ENCODE data around the gene MED13L.

Gene MED13L

GRCh38 chr12:116074686-116075085 lies 202.8 kb downstream of the MED13L start:
- DNase-seq, result no peak

- DNase-seq, result no peak
Observed at GRCh38 chr12:116071555-116072230, 205.8 kb downstream of the MED13L start.

- DNase-seq, result no peak
Observed at GRCh38 chr12:116070444-116070843, 207.0 kb downstream of the MED13L start.

GRCh38 chr12:116069943-116070342 lies 207.6 kb downstream of the MED13L start:
- DNase-seq, result no peak

GRCh38 chr12:116068853-116069252 lies 208.6 kb downstream of the MED13L start:
- no peak for DNase-seq

GRCh38 chr12:116068371-116068770 lies 209.1 kb downstream of the MED13L start:
- no peak for DNase-seq

- no peak for DNase-seq
Observed at GRCh38 chr12:116067892-116068291, 209.6 kb downstream of the MED13L start.

GRCh38 chr12:116066381-116067230 lies 210.9 kb downstream of the MED13L start:
- DNase-seq, result peak; percentile 59

GRCh38 chr12:116065606-116066005 lies 211.9 kb downstream of the MED13L start:
- no peak for DNase-seq

GRCh38 chr12:116064493-116064892 lies 213.0 kb downstream of the MED13L start:
- DNase-seq, result no peak

GRCh38 chr12:116062698-116063097 lies 214.8 kb downstream of the MED13L start:
- DNase-seq, result no peak

- no peak for DNase-seq
Observed at GRCh38 chr12:116060764-116061163, 216.7 kb downstream of the MED13L start.

- DNase-seq, result no peak
Observed at GRCh38 chr12:116059904-116060303, 217.6 kb downstream of the MED13L start.

GRCh38 chr12:116058574-116058973 lies 218.9 kb downstream of the MED13L start:
- no peak for DNase-seq

- DNase-seq, result no peak
Observed at GRCh38 chr12:116057356-116057755, 220.1 kb downstream of the MED13L start.

GRCh38 chr12:116055895-116056607 lies 221.4 kb downstream of the MED13L start:
- DNase-seq, result no peak

GRCh38 chr12:116054280-116054679 lies 223.2 kb downstream of the MED13L start:
- DNase-seq, result no peak

GRCh38 chr12:116053479-116054200 lies 223.9 kb downstream of the MED13L start:
- no peak for DNase-seq

GRCh38 chr12:116050275-116050674 lies 227.2 kb downstream of the MED13L start:
- DNase-seq, result no peak

- DNase-seq, result no peak
Observed at GRCh38 chr12:116048879-116049278, 228.6 kb downstream of the MED13L start.

- no peak for DNase-seq
Observed at GRCh38 chr12:116046039-116046438, 231.5 kb downstream of the MED13L start.

GRCh38 chr12:116045150-116045549 lies 232.3 kb downstream of the MED13L start:
- no peak for DNase-seq

Data from stimulated activated CD8-positive, alpha-beta memory T cell treated with anti-CD3 and anti-CD28 coated beads, Interleukin-4, amount 100 ng/mL, for 48 hours (primary cell).